NOMO-1 (cell line): ENCODE results near the gene CELA2A.
A peak's percentile ranks its signal among the peaks of the same experiment; 100 is the strongest.
"Not testable (repeated sequence)": the region's sequence is repeated elsewhere in the genome, so short reads cannot be mapped to it uniquely, and the experiment has no call there.

ENCODE experiments used
- DNase-seq, 2 experiments: peaks; one replicate each; lab custom pipeline; 2025; ENCODE audit not compliant: unreplicated experiment in 2 of 2; lab: John Stamatoyannopoulos, UW

Gene CELA2A

GRCh38 chr1:15442759-15443158 lies 13.8 kb upstream of the CELA2A start:
- DNase-seq, result no peak

GRCh38 chr1:15443281-15443680 lies 13.3 kb upstream of the CELA2A start:
- DNase-seq, result no peak

- DNase-seq, result no peak
Observed at GRCh38 chr1:15444468-15445389, 11.8 kb upstream of the CELA2A start.

- DNase-seq, result no peak
Observed at GRCh38 chr1:15445390-15446122, 11.0 kb upstream of the CELA2A start.

- no peak for DNase-seq
Observed at GRCh38 chr1:15446212-15446611, 10.3 kb upstream of the CELA2A start.

- DNase-seq, result no peak
Observed at GRCh38 chr1:15448877-15449462, 7.6 kb upstream of the CELA2A start.

- DNase-seq, result no peak
Observed at GRCh38 chr1:15449567-15449966, 7.0 kb upstream of the CELA2A start.

- no peak for DNase-seq
Observed at GRCh38 chr1:15451014-15451722, 5.4 kb upstream of the CELA2A start.

GRCh38 chr1:15452216-15452615 lies 4.3 kb upstream of the CELA2A start:
- DNase-seq, result no peak

- no peak for DNase-seq
Observed at GRCh38 chr1:15452866-15453571, 3.5 kb upstream of the CELA2A start.

GRCh38 chr1:15453734-15454133 lies 2.8 kb upstream of the CELA2A start:
- DNase-seq, result no peak

- DNase-seq, result no peak
Observed at GRCh38 chr1:15454256-15454655, 2.3 kb upstream of the CELA2A start.

GRCh38 chr1:15455522-15455921 lies 1.0 kb upstream of the CELA2A start:
- peak; percentile 60 to 68 for DNase-seq

- DNase-seq, result no peak
Observed at GRCh38 chr1:15457585-15457984, 1.1 kb downstream of the CELA2A start.

- not testable (repeated sequence) for DNase-seq
Observed at GRCh38 chr1:15458388-15458787, 1.9 kb downstream of the CELA2A start.

- DNase-seq, result peak in 1 of 2 experiments; percentile 44
Observed at GRCh38 chr1:15459771-15460707, 3.5 kb downstream of the CELA2A start.

GRCh38 chr1:15460708-15461095 lies 4.2 kb downstream of the CELA2A start:
- no peak for DNase-seq

GRCh38 chr1:15463064-15463800 lies 6.7 kb downstream of the CELA2A start:
- DNase-seq, result not testable (repeated sequence)
